ENCODE data around the gene PTCH1. TPM values are rescaled to one million over a fixed set of nuclear protein-coding genes. Genes with fewer than 3 reads are reported as not detected.

The PTCH1 gene
- total and polyA plus RNA-seq, 2 donors (not counting 1 experiment from before 2014, with no cell fraction given), result 3.5 to 13.8 TPM

DNA sequence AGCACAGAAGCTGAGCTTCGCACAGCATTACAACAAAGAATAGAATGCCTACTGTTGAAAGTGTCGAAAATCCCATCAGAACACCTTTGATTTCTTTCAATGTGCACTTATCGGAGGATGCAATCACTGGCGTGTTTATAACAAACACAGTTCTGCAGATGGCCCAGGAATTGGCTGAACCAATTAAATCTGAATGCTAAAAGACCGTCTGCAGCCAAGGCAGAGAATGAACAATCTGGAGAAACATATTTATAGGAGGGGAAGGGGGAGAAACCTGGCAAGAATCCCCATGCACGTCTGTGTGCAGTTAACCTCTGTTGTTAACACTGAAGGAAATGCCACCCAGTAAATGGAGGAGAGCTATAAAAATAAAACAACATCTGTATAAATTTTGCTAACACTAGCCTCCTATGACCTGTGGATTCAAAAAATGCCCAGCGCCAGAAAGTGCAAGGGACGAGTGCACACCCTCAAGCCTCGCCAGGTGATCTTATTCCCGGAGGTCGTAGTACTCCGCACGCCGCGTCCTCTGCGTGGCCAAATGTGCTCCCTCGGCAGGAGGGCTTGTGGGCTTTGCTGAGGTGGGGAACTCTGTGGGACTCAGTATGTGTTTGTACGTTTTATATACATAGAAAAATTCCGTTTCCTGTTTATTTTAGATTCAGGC lies 56.8 kb downstream of the PTCH1 start:
- H3K9ac ChIP-seq (ENCODE audit: low read length), result no peak overlapping the region
- H3K4me3 ChIP-seq (ENCODE audit: control extremely low read depth in 1 of 5, extremely low read depth in 1 of 5, insufficient read depth in 1 of 5, low read depth in 2 of 5, low read length in 4 of 5), result no peak overlapping the region
- H3K9me3 ChIP-seq (ENCODE audit: control extremely low read depth in 1 of 3, control insufficient read depth in 2 of 3, insufficient read depth in 1 of 3, low read length in 2 of 3), result no peaks in the 10 kb centered on the region
- no peak for ATAC-seq (ENCODE audit: low read depth)
- WGBS (ENCODE audit: insufficient coverage), result 96% methylated on average over 16 of the region's 19 CpGs
- no peak for DNase-seq
- no peaks in the 10 kb centered on the region for H4K20me1 ChIP-seq (ENCODE audit: control insufficient read depth, insufficient read depth, low read length, poor library complexity, severe bottlenecking)
- Mint-ChIP-seq H3K4me3 (no peak overlapping the region), H3K27ac (no peak overlapping the region), H3K9me3 (ENCODE audit: insufficient read depth) (no peaks in the 10 kb centered on the region), H3K27me3 (peaks cover 43% of the 10 kb centered on the region), H3K4me1 (peaks cover 26% of the 10 kb centered on the region)
- CTCF ChIA-PET, result no interaction called here
- no peak overlapping the region for H3K27ac ChIP-seq (ENCODE audit: low read length in 2 of 2)
- H2AFZ ChIP-seq (ENCODE audit: insufficient read depth, low read depth, low read length, poor library complexity, severe bottlenecking), result no peak overlapping the region
- H3K4me2 ChIP-seq (replicated peaks; ENCODE audit: low read depth, low read length, poor library complexity, severe bottlenecking), result no peak overlapping the region
- TF ChIP-seq, protein P1, sequence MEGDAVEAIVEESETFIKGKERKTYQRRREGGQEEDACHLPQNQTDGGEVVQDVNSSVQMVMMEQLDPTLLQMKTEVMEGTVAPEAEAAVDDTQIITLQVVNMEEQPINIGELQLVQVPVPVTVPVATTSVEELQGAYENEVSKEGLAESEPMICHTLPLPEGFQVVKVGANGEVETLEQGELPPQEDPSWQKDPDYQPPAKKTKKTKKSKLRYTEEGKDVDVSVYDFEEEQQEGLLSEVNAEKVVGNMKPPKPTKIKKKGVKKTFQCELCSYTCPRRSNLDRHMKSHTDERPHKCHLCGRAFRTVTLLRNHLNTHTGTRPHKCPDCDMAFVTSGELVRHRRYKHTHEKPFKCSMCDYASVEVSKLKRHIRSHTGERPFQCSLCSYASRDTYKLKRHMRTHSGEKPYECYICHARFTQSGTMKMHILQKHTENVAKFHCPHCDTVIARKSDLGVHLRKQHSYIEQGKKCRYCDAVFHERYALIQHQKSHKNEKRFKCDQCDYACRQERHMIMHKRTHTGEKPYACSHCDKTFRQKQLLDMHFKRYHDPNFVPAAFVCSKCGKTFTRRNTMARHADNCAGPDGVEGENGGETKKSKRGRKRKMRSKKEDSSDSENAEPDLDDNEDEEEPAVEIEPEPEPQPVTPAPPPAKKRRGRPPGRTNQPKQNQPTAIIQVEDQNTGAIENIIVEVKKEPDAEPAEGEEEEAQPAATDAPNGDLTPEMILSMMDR (IDR thresholded peaks at IDR 0.05), result no peak
- TF ChIP-seq EZH2 (IDR thresholded peaks at IDR 0.05; ENCODE audit: borderline replicate concordance, insufficient read depth, low read depth, low read length, poor library complexity, severe bottlenecking), result no peak
- POLR2A ChIA-PET, result no interaction called here
- H3K36me3 ChIP-seq (replicated peaks in 1 of 2; ENCODE audit: control extremely low read depth in 1 of 2, control insufficient read depth in 1 of 2, extremely low read depth in 1 of 2, insufficient read depth in 2 of 2, low read length in 1 of 2), result no peaks in the 10 kb centered on the region
- H3K27me3 ChIP-seq (replicated peaks in 1 of 4; ENCODE audit: control extremely low read depth in 1 of 4, control insufficient read depth in 3 of 4, insufficient read depth in 4 of 4, low read length in 3 of 4), result peaks cover 0 to 17% (median 8%) of the 10 kb centered on the region in 4 experiments
- intact Hi-C loops (cut with micrococcal nuclease), result no loop called here
- peaks cover 19 to 24% of the 10 kb centered on the region in 2 donors for H3K4me1 ChIP-seq (ENCODE audit: control insufficient read depth in 2 of 2, insufficient read depth in 2 of 2, low read length in 2 of 2)
- no peaks in the 10 kb centered on the region for H3K79me2 ChIP-seq (ENCODE audit: control insufficient read depth, insufficient read depth, low read length)

DNA sequence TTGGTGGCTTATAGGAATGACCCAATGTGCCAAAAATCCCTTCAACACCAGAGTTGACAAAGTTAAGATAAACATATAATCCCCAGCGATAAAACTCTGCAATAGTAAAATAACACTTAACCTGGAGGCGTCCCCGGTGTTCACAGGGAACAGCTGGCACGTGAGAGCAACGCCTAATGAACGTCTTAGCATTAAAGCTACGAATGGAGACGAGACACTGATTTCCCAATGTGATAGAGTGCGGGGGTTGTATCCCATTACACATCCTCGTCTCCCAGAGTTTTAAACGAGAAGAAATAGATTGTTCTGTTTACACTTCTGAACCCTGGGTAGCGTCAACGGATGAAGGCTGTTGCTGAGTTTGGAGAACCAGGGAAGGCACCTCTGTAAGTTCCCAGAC lies 57.6 kb downstream of the PTCH1 start:
- Histone ChIP-seq H4K20me1 (ENCODE audit: control insufficient read depth, insufficient read depth, low read length, poor library complexity, severe bottlenecking) (no peaks in the 10 kb centered on the region), H3K4me2 (replicated peaks; ENCODE audit: low read depth, low read length, poor library complexity, severe bottlenecking) (no peak overlapping the region), H3K27ac (ENCODE audit: low read length in 2 of 2) (no peak overlapping the region), H2AFZ (ENCODE audit: insufficient read depth, low read depth, low read length, poor library complexity, severe bottlenecking) (no peak overlapping the region), H3K27me3 (replicated peaks in 1 of 4; ENCODE audit: control extremely low read depth in 1 of 4, control insufficient read depth in 3 of 4, insufficient read depth in 4 of 4, low read length in 3 of 4) (peaks cover 0 to 16% (median 5%) of the 10 kb centered on the region in 4 experiments), H3K79me2 (ENCODE audit: control insufficient read depth, insufficient read depth, low read length) (no peaks in the 10 kb centered on the region), H3K9ac (ENCODE audit: low read length) (no peak overlapping the region), H3K4me1 (ENCODE audit: control insufficient read depth in 2 of 2, insufficient read depth in 2 of 2, low read length in 2 of 2) (peaks cover 19 to 24% of the 10 kb centered on the region in 2 donors), H3K36me3 (replicated peaks in 1 of 2; ENCODE audit: control extremely low read depth in 1 of 2, control insufficient read depth in 1 of 2, extremely low read depth in 1 of 2, insufficient read depth in 2 of 2, low read length in 1 of 2) (no peaks in the 10 kb centered on the region), H3K9me3 (ENCODE audit: control extremely low read depth in 1 of 3, control insufficient read depth in 2 of 3, insufficient read depth in 1 of 3, low read length in 2 of 3) (no peaks in the 10 kb centered on the region), H3K4me3 (ENCODE audit: control extremely low read depth in 1 of 5, extremely low read depth in 1 of 5, insufficient read depth in 1 of 5, low read depth in 2 of 5, low read length in 4 of 5) (no peak overlapping the region)
- TF ChIP-seq EZH2 (IDR thresholded peaks at IDR 0.05; ENCODE audit: borderline replicate concordance, insufficient read depth, low read depth, low read length, poor library complexity, severe bottlenecking), result no peak
- TF ChIP-seq, protein P1 (IDR thresholded peaks at IDR 0.05), result no peak
- POLR2A ChIA-PET, result no interaction called here
- CTCF ChIA-PET, result no interaction called here
- Mint-ChIP-seq H3K9me3 (ENCODE audit: insufficient read depth) (no peaks in the 10 kb centered on the region), H3K4me3 (no peak overlapping the region), H3K27ac (no peak overlapping the region), H3K4me1 (peaks cover 26% of the 10 kb centered on the region), H3K27me3 (peaks cover 37% of the 10 kb centered on the region)
- no peak for DNase-seq
- intact Hi-C loops (cut with micrococcal nuclease), result no loop called here
- no peak for ATAC-seq (ENCODE audit: low read depth)
- WGBS (ENCODE audit: insufficient coverage), result over 99% methylated on average over 13 of the region's 13 CpGs

Data from B cell (primary cell).